GM18870 (cell line): ENCODE data around the gene AACS.
A peak's percentile ranks its signal among the peaks of the same experiment; 100 is the strongest.

ENCODE experiments used
- ATAC-seq: cut with Tn5 transposase; IDR thresholded peaks from one replicate; pipeline ENCODE4 v1.9.1; 2021; ENCODE audit warnings: moderate library complexity; ENCODE audit not compliant: unreplicated experiment

Gene AACS

GRCh38 chr12:125183187-125184067 is 118.2 kb downstream of the AACS start:
- peak; percentile 88 for ATAC-seq

GRCh38 chr12:125184213-125184967 is 119.2 kb downstream of the AACS start:
- ATAC-seq, result no peak

- ATAC-seq, result no peak
Measured at GRCh38 chr12:125185311-125185739, 120.1 kb downstream of the AACS start.

GRCh38 chr12:125185740-125186470 is 120.7 kb downstream of the AACS start, which contains the start of gene TMEM132B:
Gene TMEM132B, plus strand, starts transcription at chr12:125186386.
- no peak for ATAC-seq

GRCh38 chr12:125186471-125187147 is 121.4 kb downstream of the AACS start:
- ATAC-seq, result no peak

GRCh38 chr12:125187148-125187745 is 122.0 kb downstream of the AACS start:
- no peak for ATAC-seq

GRCh38 chr12:125187780-125188741 is 122.8 kb downstream of the AACS start:
- ATAC-seq, result no peak

- no peak for ATAC-seq
Measured at GRCh38 chr12:125189015-125189414, 123.8 kb downstream of the AACS start.

GRCh38 chr12:125189502-125189901 is 124.3 kb downstream of the AACS start:
- no peak for ATAC-seq

GRCh38 chr12:125191361-125192087 is 126.3 kb downstream of the AACS start:
- no peak for ATAC-seq

- ATAC-seq, result no peak
Measured at GRCh38 chr12:125192690-125193221, 127.5 kb downstream of the AACS start.
